ENCODE results near the gene IRF2BP1.

Gene IRF2BP1

GRCh38 chr19:45847663-45848062 lies 38.3 kb downstream of the IRF2BP1 start:
- no peaks in the 10 kb centered on the region for H3K27me3 ChIP-seq (ENCODE audit: insufficient read depth, poor library complexity, severe bottlenecking)
- H3K4me3 ChIP-seq (replicated peaks; ENCODE audit: insufficient read depth, low read length) = no peak overlapping the region
- TF ChIP-seq, protein P1, sequence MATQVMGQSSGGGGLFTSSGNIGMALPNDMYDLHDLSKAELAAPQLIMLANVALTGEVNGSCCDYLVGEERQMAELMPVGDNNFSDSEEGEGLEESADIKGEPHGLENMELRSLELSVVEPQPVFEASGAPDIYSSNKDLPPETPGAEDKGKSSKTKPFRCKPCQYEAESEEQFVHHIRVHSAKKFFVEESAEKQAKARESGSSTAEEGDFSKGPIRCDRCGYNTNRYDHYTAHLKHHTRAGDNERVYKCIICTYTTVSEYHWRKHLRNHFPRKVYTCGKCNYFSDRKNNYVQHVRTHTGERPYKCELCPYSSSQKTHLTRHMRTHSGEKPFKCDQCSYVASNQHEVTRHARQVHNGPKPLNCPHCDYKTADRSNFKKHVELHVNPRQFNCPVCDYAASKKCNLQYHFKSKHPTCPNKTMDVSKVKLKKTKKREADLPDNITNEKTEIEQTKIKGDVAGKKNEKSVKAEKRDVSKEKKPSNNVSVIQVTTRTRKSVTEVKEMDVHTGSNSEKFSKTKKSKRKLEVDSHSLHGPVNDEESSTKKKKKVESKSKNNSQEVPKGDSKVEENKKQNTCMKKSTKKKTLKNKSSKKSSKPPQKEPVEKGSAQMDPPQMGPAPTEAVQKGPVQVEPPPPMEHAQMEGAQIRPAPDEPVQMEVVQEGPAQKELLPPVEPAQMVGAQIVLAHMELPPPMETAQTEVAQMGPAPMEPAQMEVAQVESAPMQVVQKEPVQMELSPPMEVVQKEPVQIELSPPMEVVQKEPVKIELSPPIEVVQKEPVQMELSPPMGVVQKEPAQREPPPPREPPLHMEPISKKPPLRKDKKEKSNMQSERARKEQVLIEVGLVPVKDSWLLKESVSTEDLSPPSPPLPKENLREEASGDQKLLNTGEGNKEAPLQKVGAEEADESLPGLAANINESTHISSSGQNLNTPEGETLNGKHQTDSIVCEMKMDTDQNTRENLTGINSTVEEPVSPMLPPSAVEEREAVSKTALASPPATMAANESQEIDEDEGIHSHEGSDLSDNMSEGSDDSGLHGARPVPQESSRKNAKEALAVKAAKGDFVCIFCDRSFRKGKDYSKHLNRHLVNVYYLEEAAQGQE (IDR thresholded peaks at IDR 0.05; ENCODE audit: insufficient replicate concordance, low read depth) = no peak
- TF ChIP-seq POLR2AphosphoS5 (IDR thresholded peaks at IDR 0.05; ENCODE audit: low read depth) (no peak), SPI1 (IDR thresholded peaks at IDR 0.05; ENCODE audit: borderline replicate concordance, low read depth) (no peak), GABPA (IDR thresholded peaks at IDR 0.05; ENCODE audit: low read depth) (no peak)
- TF ChIP-seq, protein P2, sequence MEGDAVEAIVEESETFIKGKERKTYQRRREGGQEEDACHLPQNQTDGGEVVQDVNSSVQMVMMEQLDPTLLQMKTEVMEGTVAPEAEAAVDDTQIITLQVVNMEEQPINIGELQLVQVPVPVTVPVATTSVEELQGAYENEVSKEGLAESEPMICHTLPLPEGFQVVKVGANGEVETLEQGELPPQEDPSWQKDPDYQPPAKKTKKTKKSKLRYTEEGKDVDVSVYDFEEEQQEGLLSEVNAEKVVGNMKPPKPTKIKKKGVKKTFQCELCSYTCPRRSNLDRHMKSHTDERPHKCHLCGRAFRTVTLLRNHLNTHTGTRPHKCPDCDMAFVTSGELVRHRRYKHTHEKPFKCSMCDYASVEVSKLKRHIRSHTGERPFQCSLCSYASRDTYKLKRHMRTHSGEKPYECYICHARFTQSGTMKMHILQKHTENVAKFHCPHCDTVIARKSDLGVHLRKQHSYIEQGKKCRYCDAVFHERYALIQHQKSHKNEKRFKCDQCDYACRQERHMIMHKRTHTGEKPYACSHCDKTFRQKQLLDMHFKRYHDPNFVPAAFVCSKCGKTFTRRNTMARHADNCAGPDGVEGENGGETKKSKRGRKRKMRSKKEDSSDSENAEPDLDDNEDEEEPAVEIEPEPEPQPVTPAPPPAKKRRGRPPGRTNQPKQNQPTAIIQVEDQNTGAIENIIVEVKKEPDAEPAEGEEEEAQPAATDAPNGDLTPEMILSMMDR (IDR thresholded peaks at IDR 0.05; ENCODE audit: insufficient read depth, low read length) = no peak
- no peak overlapping the region for H3K27ac ChIP-seq (replicated peaks)
- DNase-seq (ENCODE audit: low read depth in 1 of 2, low spot score in 1 of 2) = no peak

DNA sequence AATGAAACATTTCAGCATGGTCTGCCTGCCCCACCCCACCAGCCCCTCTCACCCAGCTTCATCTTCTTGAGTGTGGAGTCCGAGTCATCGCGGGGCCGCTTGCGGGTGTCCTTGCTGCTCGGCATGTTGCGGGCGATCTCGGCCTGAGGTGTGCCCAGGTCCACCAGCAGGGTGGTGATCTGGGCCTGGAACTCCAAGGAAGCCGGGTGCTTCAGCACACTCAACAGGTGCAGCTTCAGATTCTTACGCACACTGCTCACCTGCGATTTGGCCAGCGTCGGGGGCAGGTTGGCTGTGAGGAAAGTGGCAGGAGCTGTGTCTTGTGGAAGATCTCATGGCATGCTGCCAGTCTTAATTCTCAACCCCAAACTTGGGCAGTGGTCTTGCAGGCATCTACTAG lies 43.7 kb downstream of the IRF2BP1 start:
- TF ChIP-seq, protein P1 (IDR thresholded peaks at IDR 0.05; ENCODE audit: insufficient replicate concordance, low read depth) = no peak
- TF ChIP-seq POLR2AphosphoS5 (IDR thresholded peaks at IDR 0.05; ENCODE audit: low read depth) (no peak), SPI1 (IDR thresholded peaks at IDR 0.05; ENCODE audit: borderline replicate concordance, low read depth) (no peak), GABPA (IDR thresholded peaks at IDR 0.05; ENCODE audit: low read depth) (no peak)
- TF ChIP-seq, protein P2 (IDR thresholded peaks at IDR 0.05; ENCODE audit: insufficient read depth, low read length) = no peak
- no peak for DNase-seq (ENCODE audit: low read depth in 1 of 2, low spot score in 1 of 2)
- Histone ChIP-seq H3K4me3 (replicated peaks; ENCODE audit: insufficient read depth, low read length) (no peak overlapping the region), H3K27ac (replicated peaks) (no peak overlapping the region), H3K27me3 (ENCODE audit: insufficient read depth, poor library complexity, severe bottlenecking) (no peaks in the 10 kb centered on the region)

DNA sequence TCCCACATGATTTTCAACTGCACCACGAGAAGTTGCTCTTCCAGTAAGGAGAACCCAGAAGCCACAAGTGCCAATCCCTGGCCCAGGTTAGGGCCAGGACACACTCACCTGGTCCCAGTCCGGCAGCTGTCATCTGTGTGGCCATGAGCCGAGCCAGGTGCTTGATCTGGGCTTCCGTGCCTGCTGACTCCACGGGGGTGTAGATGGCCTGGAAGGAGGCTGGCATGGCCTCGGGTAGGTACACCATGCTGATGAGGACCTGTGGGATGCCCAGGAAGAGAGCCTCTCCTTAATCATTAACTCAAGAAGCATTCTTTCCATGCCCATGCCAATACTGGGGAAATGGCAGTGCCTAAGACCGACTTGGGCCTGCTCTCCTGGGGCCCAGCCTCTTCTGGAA lies 51.0 kb downstream of the IRF2BP1 start:
- no peak for DNase-seq (ENCODE audit: low read depth in 1 of 2, low spot score in 1 of 2)
- no peak overlapping the region for H3K27ac ChIP-seq (replicated peaks)
- H3K4me3 ChIP-seq (replicated peaks; ENCODE audit: insufficient read depth, low read length) = no peak overlapping the region
- H3K27me3 ChIP-seq (ENCODE audit: insufficient read depth, poor library complexity, severe bottlenecking) = no peaks in the 10 kb centered on the region
- no peak for TF ChIP-seq GABPA (IDR thresholded peaks at IDR 0.05; ENCODE audit: low read depth)
- no peak for TF ChIP-seq SPI1 (IDR thresholded peaks at IDR 0.05; ENCODE audit: borderline replicate concordance, low read depth)
- TF ChIP-seq, protein P2 (IDR thresholded peaks at IDR 0.05; ENCODE audit: insufficient read depth, low read length) = no peak
- no peak for TF ChIP-seq POLR2AphosphoS5 (IDR thresholded peaks at IDR 0.05; ENCODE audit: low read depth)
- TF ChIP-seq, protein P1 (IDR thresholded peaks at IDR 0.05; ENCODE audit: insufficient replicate concordance, low read depth) = no peak

Measured in HL-60 (cell line).